GM19099 (cell line): Measurements from ENCODE around the gene SLC12A9.

Source experiments
- POLR2A ChIP-seq: IDR thresholded peaks from 3 replicates; pipeline ENCODE4 v1.6.1; 2011; ENCODE audit warnings: low read depth; ENCODE audit not compliant: insufficient read length; ENCODE audit errors: extremely low read depth

Gene SLC12A9

DNA sequence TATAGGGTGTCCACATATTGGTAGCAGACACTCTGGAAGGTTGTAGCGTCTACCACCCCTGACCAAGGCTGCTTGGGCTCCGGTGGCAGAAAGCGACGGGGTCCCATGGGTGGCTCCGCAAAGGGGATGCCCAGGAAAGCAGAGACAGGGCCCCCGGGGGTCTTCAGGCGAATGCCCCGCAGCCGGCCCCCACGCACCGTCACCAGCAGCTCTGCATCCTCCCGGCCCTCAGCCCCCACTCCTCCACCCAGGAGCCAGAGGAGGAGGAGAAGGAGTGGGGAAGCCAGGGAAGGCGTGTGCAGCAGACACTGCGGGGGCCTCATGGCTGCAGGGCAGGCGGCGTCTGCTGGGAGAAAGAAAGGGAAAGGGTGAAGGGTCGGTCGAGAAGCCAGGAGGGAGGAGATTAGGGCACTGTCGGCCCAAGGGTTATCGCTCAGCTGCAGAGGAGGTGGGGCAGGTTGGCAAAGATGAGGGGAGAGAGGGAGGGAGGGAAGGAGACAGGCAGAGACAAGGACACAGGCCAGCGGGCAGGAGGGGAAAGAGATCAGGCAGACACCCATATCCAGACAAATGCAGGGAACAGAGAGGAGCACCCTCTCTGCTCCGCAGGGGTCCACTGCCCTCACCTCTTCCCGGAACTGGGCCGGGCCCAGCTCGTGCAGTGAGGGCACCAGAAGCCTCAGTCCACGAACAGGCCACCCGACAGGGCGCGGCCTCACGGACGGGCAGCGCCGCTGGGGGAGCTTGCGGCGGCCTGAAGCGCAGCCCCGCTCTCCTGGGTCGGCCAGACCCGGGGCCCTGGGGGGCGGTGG lies 41.6 kb downstream of the SLC12A9 start:
- no peak for TF ChIP-seq POLR2A

DNA sequence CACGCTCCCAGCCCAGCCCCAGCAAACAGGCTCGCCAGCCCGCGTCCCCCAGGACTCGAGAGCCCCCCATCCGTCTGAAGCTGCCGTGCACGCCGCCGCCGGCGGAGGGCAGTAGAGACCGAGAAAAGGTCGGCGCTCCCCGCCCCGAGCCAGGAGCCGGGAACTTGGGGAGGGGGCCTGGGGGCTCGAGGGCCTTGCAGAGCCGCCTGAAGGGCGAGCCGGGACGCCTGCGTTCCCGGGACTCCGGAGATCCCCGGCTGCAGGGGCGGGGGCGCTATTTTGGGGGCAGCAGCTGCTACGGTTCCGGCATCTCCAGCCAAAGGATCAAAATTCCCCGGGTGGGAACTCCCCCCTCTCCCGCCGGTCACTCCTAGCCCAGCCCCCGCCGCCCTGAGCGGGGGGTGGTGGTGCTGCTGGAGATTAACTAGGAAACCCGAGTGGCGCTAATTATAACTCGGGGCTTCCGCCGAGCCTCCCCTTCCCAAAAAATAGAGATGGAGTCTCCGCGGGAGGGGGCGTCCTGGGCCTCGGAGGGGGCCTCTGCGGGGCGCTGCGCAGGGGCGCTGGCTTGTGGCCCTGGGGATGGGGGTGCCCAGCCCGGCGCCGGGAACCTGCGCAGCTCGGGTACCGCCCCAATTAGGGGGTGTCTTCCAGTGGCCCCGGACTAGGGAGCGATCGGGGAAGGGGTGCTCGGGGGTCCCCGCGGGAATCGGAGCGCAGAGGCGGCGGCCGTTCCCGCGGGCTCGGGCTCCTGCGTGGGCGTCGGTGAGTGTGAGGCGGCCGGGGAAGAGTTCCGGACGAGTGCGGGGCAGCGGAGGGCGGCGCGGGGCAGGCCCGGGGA lies 42.6 kb downstream of the SLC12A9 start:
- no peak for TF ChIP-seq POLR2A

- no peak for TF ChIP-seq POLR2A
Measured at GRCh38 chr7:100895701-100895955, 43.1 kb downstream of the SLC12A9 start, which contains the start of gene ACHE. Gene ACHE (minus strand): TSS chr7:100895888. CDS start chr7:100894232, 1,656 bp downstream.

- TF ChIP-seq POLR2A: no peak
Measured at GRCh38 chr7:100895956-100896731, 43.6 kb downstream of the SLC12A9 start.

DNA sequence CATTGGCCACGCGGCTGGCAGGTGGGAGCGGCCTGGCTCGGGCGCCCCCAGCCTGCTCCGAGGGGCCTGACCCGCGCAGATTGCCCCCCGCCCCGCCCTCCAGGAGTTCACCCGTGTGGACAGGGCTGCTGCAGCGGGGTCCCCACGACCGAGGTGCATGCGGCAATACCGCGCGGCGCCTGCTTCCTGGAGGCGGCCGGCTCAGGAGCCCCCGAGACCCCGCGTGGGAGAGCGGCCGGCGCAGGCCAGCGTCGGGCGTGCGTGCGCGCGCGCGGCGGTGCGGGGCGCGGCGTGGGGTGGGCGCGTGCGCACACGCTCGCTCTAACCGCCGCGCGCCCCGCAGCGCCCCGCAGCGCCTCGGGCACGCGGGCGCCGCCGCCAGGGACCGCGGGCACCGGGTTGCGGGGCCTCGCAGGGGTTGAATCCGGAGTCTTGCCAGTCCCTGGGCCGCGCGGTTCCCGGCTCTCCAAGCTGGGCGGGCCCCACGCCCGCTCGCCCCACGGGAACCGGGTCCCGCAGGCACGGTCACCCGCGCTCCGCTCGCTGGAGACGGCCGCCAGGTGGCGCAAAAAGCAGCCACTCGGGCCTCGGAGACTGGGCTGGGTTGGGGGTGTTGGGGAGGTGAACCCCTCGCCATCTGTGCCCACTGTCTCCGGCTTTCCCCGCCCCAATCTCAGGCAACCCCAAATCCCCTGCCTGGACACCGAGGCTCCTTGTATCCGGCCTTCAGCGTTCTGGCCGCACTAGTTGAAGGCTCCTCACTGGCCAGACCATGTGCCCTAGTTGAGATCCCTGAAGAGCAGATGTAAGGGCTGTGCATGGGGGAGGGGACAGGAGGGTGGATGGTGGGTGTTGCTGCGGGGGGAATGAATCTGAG lies 44.5 kb downstream of the SLC12A9 start:
- TF ChIP-seq POLR2A: no peak

- TF ChIP-seq POLR2A: no peak
Measured at GRCh38 chr7:100897772-100898454, 45.4 kb downstream of the SLC12A9 start.

DNA sequence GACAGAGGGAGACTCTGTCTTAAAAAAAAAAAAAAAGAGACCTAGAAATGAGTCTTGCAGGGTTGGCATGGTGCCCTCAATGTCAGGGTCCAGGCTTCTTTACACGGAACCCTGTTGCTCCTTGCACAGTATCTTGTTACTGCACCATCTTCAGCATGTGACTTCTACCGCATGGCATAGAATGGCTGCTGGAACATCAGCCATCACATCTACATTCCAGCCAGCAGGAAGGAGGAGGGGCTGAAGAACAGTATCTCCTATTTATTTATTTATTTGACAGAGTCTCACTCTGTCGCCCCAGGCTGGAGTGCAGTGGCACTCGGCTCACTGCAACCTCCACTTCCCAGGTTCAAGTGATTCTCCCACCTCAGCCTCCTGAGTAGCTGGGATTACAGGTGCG lies 46.9 kb downstream of the SLC12A9 start:
- no peak for TF ChIP-seq POLR2A

DNA sequence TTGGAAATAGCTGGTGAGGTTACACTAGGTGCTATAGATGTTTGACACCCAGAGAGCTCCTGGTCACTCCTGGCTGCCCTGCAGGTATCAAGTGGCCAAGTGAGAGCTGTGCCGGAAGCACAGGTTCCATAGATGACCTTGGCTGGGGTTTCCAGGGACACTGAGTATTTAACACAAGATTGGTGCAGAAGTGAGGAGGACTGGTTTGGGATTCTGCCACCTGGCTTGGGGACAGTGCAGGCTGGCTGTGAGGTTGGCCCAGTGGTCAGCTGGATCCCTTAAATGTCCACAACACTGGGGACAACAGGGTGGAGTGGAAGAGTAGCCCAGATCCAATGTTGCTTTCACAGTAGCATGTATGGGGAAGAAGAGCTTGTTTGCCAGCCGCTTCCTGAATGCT lies 48.5 kb downstream of the SLC12A9 start:
- TF ChIP-seq POLR2A: no peak

DNA sequence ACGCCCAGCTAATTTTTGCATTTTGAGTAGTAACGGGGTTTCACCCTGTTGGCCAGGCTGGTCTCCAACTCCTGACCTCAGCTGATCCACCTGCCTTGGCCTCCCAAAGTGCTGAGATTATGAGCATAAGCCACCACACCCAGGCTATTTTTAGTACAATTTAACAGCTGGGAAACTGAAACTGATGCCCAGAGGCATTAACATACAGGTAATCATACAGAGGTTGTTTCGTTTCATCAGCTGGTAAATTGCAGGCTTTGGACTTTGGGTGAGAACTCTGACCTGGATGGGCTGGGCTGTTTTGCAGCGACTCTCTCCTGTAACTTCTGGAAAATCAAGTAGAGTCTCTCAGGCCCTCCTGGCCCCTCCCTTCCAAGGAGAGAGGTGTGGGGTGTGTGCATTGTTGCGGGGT lies 49.4 kb downstream of the SLC12A9 start:
- TF ChIP-seq POLR2A: no peak

DNA sequence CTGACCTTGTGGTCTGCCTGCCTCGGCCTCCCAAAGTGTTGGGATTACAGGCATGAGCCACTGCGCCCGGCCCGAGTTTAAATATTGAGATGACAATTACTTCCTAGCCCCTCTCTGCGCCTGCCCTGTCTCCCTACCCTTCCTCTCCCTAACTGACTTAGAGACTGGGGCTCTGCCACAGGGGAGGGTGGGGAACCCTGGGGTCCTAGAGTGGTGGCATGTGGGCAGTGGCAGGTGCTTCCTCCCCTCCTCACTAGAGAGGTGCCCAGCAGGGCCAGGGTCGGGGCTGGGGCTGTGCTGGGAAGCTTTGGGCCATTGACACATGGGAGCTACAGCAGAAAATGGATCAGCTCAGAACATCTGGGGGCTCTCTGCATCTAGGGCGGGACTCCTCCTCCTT lies 50.1 kb downstream of the SLC12A9 start:
- no peak for TF ChIP-seq POLR2A

DNA sequence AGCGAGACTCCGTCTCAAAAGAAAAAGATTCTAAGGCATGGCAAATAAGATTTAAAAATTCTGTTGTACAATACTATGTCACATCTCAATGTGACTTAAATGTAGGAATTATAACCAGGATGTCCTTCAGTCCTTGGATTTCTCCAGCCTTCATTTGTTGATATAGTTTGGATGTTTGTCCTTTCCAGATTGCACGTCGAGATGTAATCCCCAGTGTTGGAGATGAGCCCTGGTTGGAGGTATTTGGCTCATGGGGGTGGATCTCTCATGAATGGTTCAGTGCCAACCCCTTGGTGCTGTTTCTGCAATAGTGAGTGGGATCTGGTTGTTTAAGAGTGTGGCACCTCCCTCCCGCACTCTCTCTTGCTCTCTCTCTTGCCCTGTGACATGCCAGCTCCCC lies 56.0 kb downstream of the SLC12A9 start:
- no peak for TF ChIP-seq POLR2A

GRCh38 chr7:100911484-100911883 lies 59.0 kb downstream of the SLC12A9 start:
- no peak for TF ChIP-seq POLR2A

DNA sequence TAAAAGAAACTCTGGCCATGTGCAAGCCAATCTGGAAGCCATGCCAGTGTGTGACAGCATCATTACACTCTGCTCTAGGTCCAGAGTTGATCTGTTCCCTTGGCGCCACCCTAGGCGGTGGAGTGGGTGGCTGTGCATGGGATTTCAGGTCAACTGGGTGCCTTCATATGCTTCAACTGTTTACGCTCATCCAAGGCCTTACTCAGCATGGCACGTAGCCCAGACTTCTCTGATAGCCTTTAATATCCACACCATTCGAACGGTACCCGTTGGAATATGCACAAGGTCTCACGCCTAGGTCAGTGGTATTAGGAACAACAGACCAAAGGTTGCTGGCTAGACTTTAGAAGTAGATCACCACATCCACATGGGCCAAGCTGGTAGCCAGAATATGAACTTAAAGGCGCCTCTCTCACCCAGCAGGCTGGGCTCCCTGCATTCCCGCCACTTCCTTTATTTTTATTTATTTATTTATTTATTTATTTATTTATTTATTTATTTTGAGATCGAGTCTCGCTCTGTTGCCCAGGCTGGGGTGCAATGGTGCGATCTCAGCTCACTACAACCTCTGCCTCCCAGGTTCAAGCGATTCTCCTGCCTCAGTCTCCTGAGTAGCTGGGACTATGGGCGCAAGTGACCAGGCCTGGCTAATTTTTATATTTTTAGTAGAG lies 61.8 kb downstream of the SLC12A9 start:
- TF ChIP-seq POLR2A: no peak

DNA sequence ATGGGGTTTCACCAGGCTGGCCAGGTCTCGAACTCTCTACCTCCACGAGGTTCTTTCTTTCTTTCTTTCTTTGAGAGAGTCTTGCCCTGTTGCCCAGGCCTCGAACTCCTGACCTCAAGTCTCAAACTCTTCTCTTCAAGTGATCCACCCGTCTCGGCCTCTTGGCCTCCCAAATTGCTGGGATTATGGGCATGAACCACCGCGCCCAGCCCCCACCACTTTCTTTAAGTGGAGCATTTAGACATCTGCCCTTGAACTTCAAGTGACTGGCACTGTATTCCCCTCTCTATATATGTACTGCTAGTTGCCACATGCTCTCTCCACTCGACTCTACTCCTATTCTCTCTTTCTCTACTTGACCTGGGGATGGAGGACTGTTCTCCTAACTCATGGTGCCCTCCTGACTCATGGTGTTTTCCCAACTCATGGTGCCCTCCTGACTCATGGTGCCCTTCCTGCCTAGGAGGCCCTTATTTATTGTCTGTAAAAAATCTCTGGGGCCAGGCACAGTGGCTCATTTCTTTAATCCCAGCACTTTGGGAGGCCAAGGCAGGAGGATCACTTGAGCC lies 62.5 kb downstream of the SLC12A9 start:
- TF ChIP-seq POLR2A: no peak
